ENCODE data around the gene TOP2A. TPM values are rescaled to one million over a fixed set of nuclear protein-coding genes. Genes with fewer than 3 reads are reported as not detected.

The TOP2A gene
- total and polyA plus RNA-seq, 9 of the 15 experiments (the other 6 are each of a cell fraction or from before 2014, with no cell fraction given), result 133 to 347 (median 259) TPM

DNA sequence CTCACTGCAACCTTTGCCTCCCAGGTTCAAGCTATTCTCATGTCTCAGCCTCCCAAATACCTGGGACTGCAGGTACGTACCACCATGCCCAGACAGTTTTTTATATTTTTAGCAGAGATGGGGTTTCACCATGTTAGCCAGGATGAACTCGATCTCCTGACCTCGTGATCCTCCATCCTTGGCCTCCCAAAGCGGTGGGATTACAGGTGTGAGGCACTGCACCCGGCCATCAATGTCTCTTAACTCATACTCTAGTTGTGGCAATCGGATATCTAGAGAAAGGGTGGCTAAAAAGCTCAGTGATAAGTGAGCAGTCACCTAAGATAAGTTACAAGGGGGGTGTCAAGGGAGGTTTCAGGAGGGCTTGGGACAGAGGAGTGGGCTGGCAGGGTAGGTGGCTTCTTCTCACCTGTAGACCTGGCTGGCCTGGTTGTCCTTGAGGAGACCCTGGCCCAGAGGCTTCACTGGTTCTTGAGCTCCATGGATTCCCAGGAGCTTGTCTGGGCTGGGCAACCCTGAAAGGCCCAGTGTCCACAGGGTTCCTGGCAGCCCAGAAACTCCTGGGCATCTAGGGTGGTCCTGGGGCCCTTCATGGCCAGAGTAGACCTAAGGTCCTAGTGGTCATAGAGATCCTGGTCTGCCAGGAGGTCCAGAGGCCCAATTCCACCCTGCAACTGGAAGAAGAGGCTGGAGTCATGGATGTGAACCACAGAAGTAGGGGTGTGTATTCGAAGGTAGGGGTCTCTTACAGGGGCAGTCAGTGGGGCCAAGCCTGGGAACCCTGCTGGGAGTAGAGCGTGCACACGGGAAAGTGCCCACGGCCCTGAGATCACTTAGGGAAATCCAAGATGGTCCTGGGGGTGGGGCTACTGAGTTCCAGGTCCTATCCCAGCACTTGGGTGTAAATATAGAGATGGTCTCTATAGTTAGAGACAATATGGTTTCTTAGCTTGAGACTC is 12.9 kb upstream of the TOP2A start (continued):
- no peak for TF ChIP-seq HEY1 (CRISPR knock-in tag; IDR thresholded peaks at IDR 0.05; ENCODE audit: borderline replicate concordance)

DNA sequence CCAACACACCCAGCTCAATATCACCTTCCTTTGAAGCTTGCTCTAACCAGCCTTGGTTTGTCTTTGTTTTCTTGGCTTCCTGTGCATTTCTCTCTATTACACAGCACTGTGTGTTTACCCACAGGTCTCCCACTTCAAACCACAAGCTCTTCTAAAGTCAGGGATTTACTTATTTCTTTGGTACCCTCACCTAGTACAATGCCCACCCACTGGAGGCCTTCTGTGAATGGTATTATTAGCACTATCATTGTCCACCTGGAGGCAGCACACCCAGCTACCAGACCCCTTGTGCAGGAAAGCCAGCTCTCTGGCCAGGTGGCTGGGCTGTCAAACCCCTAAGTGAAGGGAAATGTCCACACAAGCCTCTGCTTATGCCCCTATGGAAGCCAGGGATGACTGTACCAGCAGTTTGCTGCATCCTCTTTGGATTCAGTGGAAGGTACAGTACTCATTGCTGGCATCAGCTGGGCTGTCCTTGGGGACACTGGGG is 9.4 kb upstream of the TOP2A start:
- Histone ChIP-seq H3K9me1 (ENCODE audit: control insufficient read depth, insufficient read depth, low read length) (no peaks in the 10 kb centered on the region), H3K36me3 (ENCODE audit: control insufficient read depth, insufficient read depth, low read length) (no peaks in the 10 kb centered on the region), H3K4me1 (replicated peaks in 1 of 2; ENCODE audit: control insufficient read depth in 2 of 2, insufficient read depth in 2 of 2, low read length in 2 of 2) (peaks cover 0 to 5% of the 10 kb centered on the region in 2 experiments; a peak in 3 of 5 replicates), H2AFZ (ENCODE audit: low read depth, low read length) (peak overlapping the region; percentile 78), H3K4me2 (ENCODE audit: insufficient read depth, low read length) (no peak overlapping the region), H3K9me3 (replicated peaks; ENCODE audit: control insufficient read depth, insufficient read depth, low read depth, low read length) (no peaks in the 10 kb centered on the region), H3K4me3 (no peak overlapping the region), H3K27me3 (ENCODE audit: control insufficient read depth in 2 of 2, insufficient read depth in 2 of 2, low read length in 2 of 2) (no peaks in the 10 kb centered on the region), H3K9ac (ENCODE audit: insufficient read depth in 1 of 2, low read depth in 2 of 2, low read length in 2 of 2) (no peak overlapping the region), H4K20me1 (replicated peaks; ENCODE audit: control insufficient read depth, insufficient read depth, low read length) (no peaks in the 10 kb centered on the region), H3K27ac (ENCODE audit: extremely low read depth, low read depth, low read length) (no peak overlapping the region), H3K79me2 (ENCODE audit: control insufficient read depth, insufficient read depth, low read length) (no peaks in the 10 kb centered on the region)
- no TSS peak for BruUV-seq (replicated peaks)
- POLR2A ChIA-PET, result interaction anchor here (0.6 to 1.8 kb wide), 3 partner anchors 9 to 220 kb away, joined by 3 to 14 read pairs (median 3); partner anchors contain the start of genes SMARCE1 and TOP2A
- TF ChIP-seq DACH1 (IDR thresholded peaks at IDR 0.05; ENCODE audit: partially characterized antibody) (no peak), ZNF785 (CRISPR knock-in tag; IDR thresholded peaks at IDR 0.05) (no peak), PHB2 (IDR thresholded peaks at IDR 0.05; ENCODE audit: low read depth) (no peak), ZNF766 (CRISPR knock-in tag; conservative IDR thresholded peaks at IDR 0.05) (no peak), WHSC1 (IDR thresholded peaks at IDR 0.05; ENCODE audit: low read length) (no peak), SOX6 (IDR thresholded peaks at IDR 0.05) (no peak), RUNX1 (IDR thresholded peaks at IDR 0.05; ENCODE audit: low read depth) (no peak), NCOR1 (IDR thresholded peaks at IDR 0.05) (no peak), NFATC3 (IDR thresholded peaks at IDR 0.05) (no peak), TEAD1 (CRISPR knock-in tag; IDR thresholded peaks at IDR 0.05) (no peak), SRSF1 (IDR thresholded peaks at IDR 0.05; ENCODE audit: low read depth, low read length) (no peak)
- TF ChIP-seq, protein P1, sequence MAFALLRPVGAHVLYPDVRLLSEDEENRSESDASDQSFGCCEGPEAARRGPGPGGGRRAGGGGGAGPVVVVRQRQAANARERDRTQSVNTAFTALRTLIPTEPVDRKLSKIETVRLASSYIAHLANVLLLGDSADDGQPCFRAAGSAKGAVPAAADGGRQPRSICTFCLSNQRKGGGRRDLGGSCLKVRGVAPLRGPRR (CRISPR knock-in tag; IDR thresholded peaks at IDR 0.05), result no peak
- TF ChIP-seq, protein P2, sequence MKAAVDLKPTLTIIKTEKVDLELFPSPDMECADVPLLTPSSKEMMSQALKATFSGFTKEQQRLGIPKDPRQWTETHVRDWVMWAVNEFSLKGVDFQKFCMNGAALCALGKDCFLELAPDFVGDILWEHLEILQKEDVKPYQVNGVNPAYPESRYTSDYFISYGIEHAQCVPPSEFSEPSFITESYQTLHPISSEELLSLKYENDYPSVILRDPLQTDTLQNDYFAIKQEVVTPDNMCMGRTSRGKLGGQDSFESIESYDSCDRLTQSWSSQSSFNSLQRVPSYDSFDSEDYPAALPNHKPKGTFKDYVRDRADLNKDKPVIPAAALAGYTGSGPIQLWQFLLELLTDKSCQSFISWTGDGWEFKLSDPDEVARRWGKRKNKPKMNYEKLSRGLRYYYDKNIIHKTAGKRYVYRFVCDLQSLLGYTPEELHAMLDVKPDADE (conservative IDR thresholded peaks at IDR 0.05; ENCODE audit: control insufficient read depth, low read depth, low read length), result no peak
- TF ChIP-seq, protein P3, sequence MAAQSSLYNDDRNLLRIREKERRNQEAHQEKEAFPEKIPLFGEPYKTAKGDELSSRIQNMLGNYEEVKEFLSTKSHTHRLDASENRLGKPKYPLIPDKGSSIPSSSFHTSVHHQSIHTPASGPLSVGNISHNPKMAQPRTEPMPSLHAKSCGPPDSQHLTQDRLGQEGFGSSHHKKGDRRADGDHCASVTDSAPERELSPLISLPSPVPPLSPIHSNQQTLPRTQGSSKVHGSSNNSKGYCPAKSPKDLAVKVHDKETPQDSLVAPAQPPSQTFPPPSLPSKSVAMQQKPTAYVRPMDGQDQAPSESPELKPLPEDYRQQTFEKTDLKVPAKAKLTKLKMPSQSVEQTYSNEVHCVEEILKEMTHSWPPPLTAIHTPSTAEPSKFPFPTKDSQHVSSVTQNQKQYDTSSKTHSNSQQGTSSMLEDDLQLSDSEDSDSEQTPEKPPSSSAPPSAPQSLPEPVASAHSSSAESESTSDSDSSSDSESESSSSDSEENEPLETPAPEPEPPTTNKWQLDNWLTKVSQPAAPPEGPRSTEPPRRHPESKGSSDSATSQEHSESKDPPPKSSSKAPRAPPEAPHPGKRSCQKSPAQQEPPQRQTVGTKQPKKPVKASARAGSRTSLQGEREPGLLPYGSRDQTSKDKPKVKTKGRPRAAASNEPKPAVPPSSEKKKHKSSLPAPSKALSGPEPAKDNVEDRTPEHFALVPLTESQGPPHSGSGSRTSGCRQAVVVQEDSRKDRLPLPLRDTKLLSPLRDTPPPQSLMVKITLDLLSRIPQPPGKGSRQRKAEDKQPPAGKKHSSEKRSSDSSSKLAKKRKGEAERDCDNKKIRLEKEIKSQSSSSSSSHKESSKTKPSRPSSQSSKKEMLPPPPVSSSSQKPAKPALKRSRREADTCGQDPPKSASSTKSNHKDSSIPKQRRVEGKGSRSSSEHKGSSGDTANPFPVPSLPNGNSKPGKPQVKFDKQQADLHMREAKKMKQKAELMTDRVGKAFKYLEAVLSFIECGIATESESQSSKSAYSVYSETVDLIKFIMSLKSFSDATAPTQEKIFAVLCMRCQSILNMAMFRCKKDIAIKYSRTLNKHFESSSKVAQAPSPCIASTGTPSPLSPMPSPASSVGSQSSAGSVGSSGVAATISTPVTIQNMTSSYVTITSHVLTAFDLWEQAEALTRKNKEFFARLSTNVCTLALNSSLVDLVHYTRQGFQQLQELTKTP (IDR thresholded peaks at IDR 0.05; ENCODE audit: low read depth in 1 of 2, partially characterized antibody in 2 of 2), result no peak
- ATAC-seq, result no peak
- no peak for FAIRE-seq
- intact Hi-C loops (cut with micrococcal nuclease), result no loop called here
- CTCF ChIA-PET (ENCODE audit: low intra/inter-chr PET ratio), result no interaction called here
- no peak for DNase-seq (ENCODE audit: extremely low read depth in 1 of 4, low spot score in 3 of 4)
- in situ Hi-C loops (cut with MboI), result no loop called here
